ENCODE results near the gene NRXN3.

NRXN3 gene

GRCh38 chr14:79077096-79077495 is 906.9 kb downstream of the NRXN3 start:
- no peak for TF ChIP-seq CTCF (IDR thresholded peaks at IDR 0.05; ENCODE audit: low read depth, low read length, missing control alignments)
- H3K4me3 ChIP-seq (ENCODE audit: low read depth, low read length) = no peak overlapping the region
- in situ Hi-C loops (cut with HindIII; ENCODE audit: low sequenced_read_pairs) = no loop called here
- no peak for DNase-seq (ENCODE audit: low read depth)

DNA sequence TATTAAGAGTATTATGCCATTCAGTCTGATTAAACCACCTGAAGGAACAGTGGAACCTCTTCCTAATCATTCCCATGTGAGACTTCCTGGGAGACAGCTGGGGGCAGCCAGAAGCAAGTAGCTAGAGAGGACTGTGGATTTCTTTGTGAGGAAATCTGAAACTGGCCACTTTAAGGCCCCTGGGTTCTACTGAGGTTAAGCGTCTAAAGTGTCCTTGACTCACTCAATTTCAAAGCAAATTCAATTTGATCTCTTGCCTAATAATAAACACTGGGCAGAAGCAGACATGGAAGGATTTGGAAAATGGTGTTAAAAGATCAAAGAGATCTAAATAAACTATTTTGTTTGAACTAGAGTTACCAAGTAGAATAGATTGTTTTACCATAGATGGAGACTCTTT is 909.9 kb downstream of the NRXN3 start:
- in situ Hi-C loops (cut with HindIII; ENCODE audit: low sequenced_read_pairs) = no loop called here
- H3K4me3 ChIP-seq (ENCODE audit: low read depth, low read length) = no peak overlapping the region
- TF ChIP-seq CTCF (IDR thresholded peaks at IDR 0.05; ENCODE audit: low read depth, low read length, missing control alignments) = no peak
- no peak for DNase-seq (ENCODE audit: low read depth)

DNA sequence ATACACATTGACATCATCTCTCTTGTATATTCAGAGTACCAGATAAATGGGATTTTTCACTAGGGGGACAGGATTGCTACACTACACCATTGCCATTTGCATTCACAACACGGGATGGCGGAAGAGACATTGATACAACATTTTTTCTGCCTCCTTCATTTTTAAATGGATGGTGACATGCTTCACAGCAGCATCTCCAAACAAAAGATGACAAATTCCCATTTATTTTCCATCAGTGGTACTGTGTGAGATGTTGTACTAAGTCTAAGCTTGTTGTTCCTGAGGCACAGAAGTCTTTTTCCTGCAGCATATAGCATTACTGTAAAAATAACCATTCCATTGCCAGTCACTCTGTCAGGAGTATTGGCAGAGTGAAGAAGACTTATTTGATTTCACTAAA is 912.7 kb downstream of the NRXN3 start:
- in situ Hi-C loops (cut with HindIII; ENCODE audit: low sequenced_read_pairs) = no loop called here
- H3K4me3 ChIP-seq (ENCODE audit: low read depth, low read length) = no peak overlapping the region
- DNase-seq (ENCODE audit: low read depth) = no peak
- no peak for TF ChIP-seq CTCF (IDR thresholded peaks at IDR 0.05; ENCODE audit: low read depth, low read length, missing control alignments)

GRCh38 chr14:79083356-79083755 is 913.2 kb downstream of the NRXN3 start:
- TF ChIP-seq CTCF (IDR thresholded peaks at IDR 0.05; ENCODE audit: low read depth, low read length, missing control alignments) = no peak
- in situ Hi-C loops (cut with HindIII; ENCODE audit: low sequenced_read_pairs) = no loop called here
- no peak overlapping the region for H3K4me3 ChIP-seq (ENCODE audit: low read depth, low read length)
- DNase-seq (ENCODE audit: low read depth) = no peak

DNA sequence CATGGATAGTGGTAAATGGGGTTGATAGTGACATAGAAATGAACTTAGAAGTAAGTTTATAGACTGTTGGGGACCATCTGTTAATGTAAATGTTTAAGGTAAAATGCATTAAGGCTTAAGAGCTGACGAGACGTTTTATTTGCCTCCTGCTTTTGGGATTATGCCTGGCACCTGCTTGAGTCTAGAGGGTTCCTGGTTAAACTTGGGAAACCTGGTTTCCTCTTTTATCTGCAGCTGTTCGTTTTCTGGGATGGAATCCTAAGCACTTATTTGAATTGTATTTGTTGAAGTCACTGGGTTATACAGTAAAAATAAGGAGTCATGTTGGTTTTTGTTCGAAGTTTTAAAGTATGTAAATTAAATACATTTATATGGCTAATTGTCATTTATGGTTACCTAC is 914.7 kb downstream of the NRXN3 start:
- in situ Hi-C loops (cut with HindIII; ENCODE audit: low sequenced_read_pairs) = no loop called here
- no peak for DNase-seq (ENCODE audit: low read depth)
- H3K4me3 ChIP-seq (ENCODE audit: low read depth, low read length) = no peak overlapping the region
- no peak for TF ChIP-seq CTCF (IDR thresholded peaks at IDR 0.05; ENCODE audit: low read depth, low read length, missing control alignments)

DNA sequence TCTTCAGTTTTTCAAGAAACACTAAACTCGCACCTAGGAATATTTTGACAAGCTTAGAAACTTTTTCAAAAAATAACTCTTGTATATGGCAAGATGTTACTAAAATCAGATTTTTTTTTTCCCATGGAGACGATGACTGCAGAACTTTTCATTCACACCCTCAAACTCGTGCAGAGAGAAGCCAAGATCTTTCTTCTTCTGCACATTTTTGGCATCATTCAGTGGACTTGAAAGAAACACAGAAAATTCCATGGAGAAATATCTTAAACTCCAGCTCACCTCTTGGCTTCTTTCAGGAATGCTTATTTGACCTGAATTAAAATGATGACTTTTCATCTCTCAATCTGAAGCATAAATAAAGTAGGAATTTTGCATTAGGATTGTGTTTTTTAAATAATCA is 919.4 kb downstream of the NRXN3 start:
- no peak for DNase-seq (ENCODE audit: low read depth)
- in situ Hi-C loops (cut with HindIII; ENCODE audit: low sequenced_read_pairs) = no loop called here
- no peak for TF ChIP-seq CTCF (IDR thresholded peaks at IDR 0.05; ENCODE audit: low read depth, low read length, missing control alignments)
- H3K4me3 ChIP-seq (ENCODE audit: low read depth, low read length) = no peak overlapping the region

DNA sequence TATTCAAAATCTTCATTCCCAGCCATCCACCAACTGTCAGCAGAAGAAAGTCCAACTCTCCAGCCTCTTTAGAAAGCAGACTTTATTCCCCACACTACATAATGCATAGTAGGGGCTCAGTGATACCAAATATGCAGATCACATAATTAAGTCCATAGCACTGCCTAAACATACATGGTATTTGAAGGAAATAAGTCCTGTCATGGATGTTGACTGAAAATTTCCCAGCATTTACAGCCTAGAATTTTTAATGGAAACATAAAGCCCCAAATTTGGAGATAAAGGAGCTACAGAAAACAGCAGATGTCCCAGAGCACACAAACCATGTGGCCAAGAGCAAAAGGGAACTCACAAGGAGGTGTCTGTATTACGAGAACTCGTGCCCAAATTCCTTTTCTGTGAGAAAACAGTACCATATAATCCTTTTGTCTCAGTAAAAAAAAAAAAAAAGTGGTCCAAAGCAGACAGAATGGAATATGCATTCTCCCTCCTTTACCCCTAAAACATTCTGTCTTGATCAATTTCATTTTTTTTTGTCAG is 920.5 kb downstream of the NRXN3 start:
- no peak for TF ChIP-seq CTCF (IDR thresholded peaks at IDR 0.05; ENCODE audit: low read depth, low read length, missing control alignments)

More for the DNA sequence above, 920.5 kb downstream of the NRXN3 start:
- in situ Hi-C loops (cut with HindIII; ENCODE audit: low sequenced_read_pairs) = no loop called here
- no peak for DNase-seq (ENCODE audit: low read depth)
- H3K4me3 ChIP-seq (ENCODE audit: low read depth, low read length) = no peak overlapping the region

Data from astrocyte of the cerebellum (primary cell).